ENCODE results near the gene C1QC. TPM values are rescaled to one million over a fixed set of nuclear protein-coding genes. Genes with fewer than 3 reads are reported as not detected.

C1QC gene
- total RNA-seq (0.73 TPM in 1 of 2 replicates, not detected in the other), polyA plus RNA-seq (not detected in 2 replicates), polyA minus RNA-seq (0.50 TPM in 1 of 2 replicates, not detected in the other)
- 0.47 TPM for total RNA-seq (2013)

DNA sequence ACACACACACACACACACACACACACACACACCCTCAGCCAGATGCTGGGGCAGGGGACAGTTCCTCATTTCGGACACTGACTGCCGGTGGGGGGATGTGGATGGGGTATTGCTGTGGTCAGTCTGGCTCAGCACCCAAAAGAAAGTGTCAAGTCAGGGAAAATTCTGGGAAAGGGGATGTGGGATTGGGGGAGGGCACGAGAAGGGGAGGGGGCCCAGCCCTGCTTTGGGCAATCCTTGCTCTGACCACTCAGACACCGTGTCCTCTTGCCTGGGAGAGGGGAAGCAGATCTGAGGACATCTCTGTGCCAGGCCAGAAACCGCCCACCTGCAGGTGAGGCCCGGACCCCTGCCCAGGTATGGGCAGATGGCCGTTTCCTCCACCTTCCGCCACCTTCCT lies at the start of gene C1QC:
TSS of gene C1QC (plus strand) at position 253 of the 400 bp plus-strand sequence. CDS start 391 bp downstream, outside the sequence.
- Histone ChIP-seq H3K79me2 (ENCODE audit: control insufficient read depth, insufficient read depth, low read length) (no peaks in the 10 kb centered on the region), H3K4me2 (replicated peaks; ENCODE audit: low read depth, low read length, poor library complexity, severe bottlenecking) (no peak within 1 kb of the TSS), H3K9me3 (ENCODE audit: control extremely low read depth in 1 of 3, control insufficient read depth in 2 of 3, insufficient read depth in 1 of 3, low read length in 2 of 3) (no peaks in the 10 kb centered on the region), H3K36me3 (replicated peaks in 1 of 2; ENCODE audit: control extremely low read depth in 1 of 2, control insufficient read depth in 1 of 2, extremely low read depth in 1 of 2, insufficient read depth in 2 of 2, low read length in 1 of 2) (no peaks in the 10 kb centered on the region), H3K27ac (ENCODE audit: low read length in 2 of 2) (no peak within 1 kb of the TSS), H3K27me3 (replicated peaks in 1 of 4; ENCODE audit: control extremely low read depth in 1 of 4, control insufficient read depth in 3 of 4, insufficient read depth in 4 of 4, low read length in 3 of 4) (peaks cover 0 to 20% (median 0%) of the 10 kb centered on the region in 4 experiments), H3K4me1 (ENCODE audit: control insufficient read depth in 2 of 2, insufficient read depth in 2 of 2, low read length in 2 of 2) (peaks cover 0 to 4% of the 10 kb centered on the region in 2 donors), H4K20me1 (ENCODE audit: control insufficient read depth, insufficient read depth, low read length, poor library complexity, severe bottlenecking) (no peaks in the 10 kb centered on the region), H3K9ac (ENCODE audit: low read length) (no peak within 1 kb of the TSS), H3K4me3 (ENCODE audit: control extremely low read depth in 1 of 5, extremely low read depth in 1 of 5, insufficient read depth in 1 of 5, low read depth in 2 of 5, low read length in 4 of 5) (no peak within 1 kb of the TSS), H2AFZ (ENCODE audit: insufficient read depth, low read depth, low read length, poor library complexity, severe bottlenecking) (no peak within 1 kb of the TSS)
- no peak for TF ChIP-seq EZH2 (IDR thresholded peaks at IDR 0.05; ENCODE audit: borderline replicate concordance, insufficient read depth, low read depth, low read length, poor library complexity, severe bottlenecking)
- TF ChIP-seq, protein P1, sequence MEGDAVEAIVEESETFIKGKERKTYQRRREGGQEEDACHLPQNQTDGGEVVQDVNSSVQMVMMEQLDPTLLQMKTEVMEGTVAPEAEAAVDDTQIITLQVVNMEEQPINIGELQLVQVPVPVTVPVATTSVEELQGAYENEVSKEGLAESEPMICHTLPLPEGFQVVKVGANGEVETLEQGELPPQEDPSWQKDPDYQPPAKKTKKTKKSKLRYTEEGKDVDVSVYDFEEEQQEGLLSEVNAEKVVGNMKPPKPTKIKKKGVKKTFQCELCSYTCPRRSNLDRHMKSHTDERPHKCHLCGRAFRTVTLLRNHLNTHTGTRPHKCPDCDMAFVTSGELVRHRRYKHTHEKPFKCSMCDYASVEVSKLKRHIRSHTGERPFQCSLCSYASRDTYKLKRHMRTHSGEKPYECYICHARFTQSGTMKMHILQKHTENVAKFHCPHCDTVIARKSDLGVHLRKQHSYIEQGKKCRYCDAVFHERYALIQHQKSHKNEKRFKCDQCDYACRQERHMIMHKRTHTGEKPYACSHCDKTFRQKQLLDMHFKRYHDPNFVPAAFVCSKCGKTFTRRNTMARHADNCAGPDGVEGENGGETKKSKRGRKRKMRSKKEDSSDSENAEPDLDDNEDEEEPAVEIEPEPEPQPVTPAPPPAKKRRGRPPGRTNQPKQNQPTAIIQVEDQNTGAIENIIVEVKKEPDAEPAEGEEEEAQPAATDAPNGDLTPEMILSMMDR (IDR thresholded peaks at IDR 0.05): no peak
- 63% methylated on average over 6 of the region's 8 CpGs for WGBS (ENCODE audit: insufficient coverage)
- no peak for ATAC-seq (ENCODE audit: low read depth)
- Mint-ChIP-seq H3K27ac (no peak within 1 kb of the TSS), H3K27me3 (peaks cover 23% of the 10 kb centered on the region), H3K4me1 (no peaks in the 10 kb centered on the region), H3K9me3 (ENCODE audit: insufficient read depth) (no peaks in the 10 kb centered on the region), H3K4me3 (no peak within 1 kb of the TSS)
- intact Hi-C loops (cut with micrococcal nuclease): no loop called here
- ChIA-PET POLR2A (no interaction called here), CTCF (interaction anchor here (3.2 kb wide), 1 partner anchor 223 kb away, joined by 26 read pairs; no protein-coding TSS in a partner anchor)
- no peak for DNase-seq

DNA sequence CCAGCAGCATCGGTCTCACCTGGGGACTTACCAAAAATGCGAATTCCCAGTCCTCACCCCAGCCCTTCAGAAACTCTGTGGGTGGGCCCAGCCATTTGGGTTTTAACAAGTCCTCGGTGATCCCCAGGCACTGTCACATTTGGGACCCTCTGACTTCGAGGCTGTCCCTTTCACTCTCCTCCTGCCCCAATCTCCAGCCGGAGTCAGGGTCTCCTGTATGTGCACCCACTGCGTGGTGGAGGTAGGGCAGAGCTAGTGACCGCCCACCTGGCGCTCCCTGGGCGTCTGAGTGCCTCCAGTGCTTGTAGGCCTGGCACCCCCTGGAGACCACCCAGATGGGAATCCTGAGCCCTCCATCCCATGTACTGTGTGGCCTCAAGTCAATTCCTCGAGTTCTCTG lies 49.0 kb upstream of the C1QC start:
- Mint-ChIP-seq H3K27ac (no peak overlapping the region), H3K4me1 (no peaks in the 10 kb centered on the region)

More for the DNA sequence above, 49.0 kb upstream of the C1QC start:
- DNase-seq: no peak
- H3K27me3 Mint-ChIP-seq: peaks cover 15% of the 10 kb centered on the region
- Histone ChIP-seq H4K20me1 (ENCODE audit: control insufficient read depth, insufficient read depth, low read length, poor library complexity, severe bottlenecking) (no peaks in the 10 kb centered on the region), H3K9ac (ENCODE audit: low read length) (no peak overlapping the region), H3K4me3 (ENCODE audit: control extremely low read depth in 1 of 5, extremely low read depth in 1 of 5, insufficient read depth in 1 of 5, low read depth in 2 of 5, low read length in 4 of 5) (no peak overlapping the region), H3K27me3 (replicated peaks in 1 of 4; ENCODE audit: control extremely low read depth in 1 of 4, control insufficient read depth in 3 of 4, insufficient read depth in 4 of 4, low read length in 3 of 4) (peaks cover 0 to 8% (median 0%) of the 10 kb centered on the region in 4 experiments), H3K4me1 (ENCODE audit: control insufficient read depth in 2 of 2, insufficient read depth in 2 of 2, low read length in 2 of 2) (no peaks in the 10 kb centered on the region), H3K27ac (ENCODE audit: low read length in 2 of 2) (no peak overlapping the region), H3K79me2 (ENCODE audit: control insufficient read depth, insufficient read depth, low read length) (no peaks in the 10 kb centered on the region), H3K9me3 (ENCODE audit: control extremely low read depth in 1 of 3, control insufficient read depth in 2 of 3, insufficient read depth in 1 of 3, low read length in 2 of 3) (no peaks in the 10 kb centered on the region), H3K36me3 (replicated peaks in 1 of 2; ENCODE audit: control extremely low read depth in 1 of 2, control insufficient read depth in 1 of 2, extremely low read depth in 1 of 2, insufficient read depth in 2 of 2, low read length in 1 of 2) (no peaks in the 10 kb centered on the region), H2AFZ (ENCODE audit: insufficient read depth, low read depth, low read length, poor library complexity, severe bottlenecking) (no peak overlapping the region), H3K4me2 (replicated peaks; ENCODE audit: low read depth, low read length, poor library complexity, severe bottlenecking) (no peak overlapping the region)
- H3K9me3 Mint-ChIP-seq (ENCODE audit: insufficient read depth): no peaks in the 10 kb centered on the region
- ChIA-PET CTCF (no interaction called here), POLR2A (no interaction called here)
- intact Hi-C loops (cut with micrococcal nuclease): no loop called here
- 66% methylated on average over 9 of the region's 10 CpGs for WGBS (ENCODE audit: insufficient coverage)
- ATAC-seq (ENCODE audit: low read depth): no peak
- no peak for TF ChIP-seq EZH2 (IDR thresholded peaks at IDR 0.05; ENCODE audit: borderline replicate concordance, insufficient read depth, low read depth, low read length, poor library complexity, severe bottlenecking)
- TF ChIP-seq, protein P1 (IDR thresholded peaks at IDR 0.05): no peak
- no peak overlapping the region for H3K4me3 Mint-ChIP-seq

Data from B cell (primary cell).